BE2C (cell line): ENCODE results near the gene HRH4.

Experiments used
- DNase-seq: peaks from one replicate; pipeline ENCODE4 v3.0.0-alpha.2; 2020
- H3K27me3 ChIP-seq: fragments of 250-450 bp; sonication (Bioruptor Pico); 2 replicates; pipeline ENCODE4 v1.5.1; 2020; ENCODE audit warnings: mild to moderate bottlenecking
- H3K36me3 ChIP-seq: fragments of 250-450 bp; sonication (Bioruptor Pico); 2 replicates; pipeline ENCODE4 v1.5.1; 2020; ENCODE audit warnings: mild to moderate bottlenecking
- H3K4me1 ChIP-seq: fragments of 250-450 bp; sonication (Bioruptor Pico); 2 replicates; pipeline ENCODE4 v1.5.1; 2020
- H3K4me3 ChIP-seq: 2 replicates; pipeline ENCODE4 v1.5.1; 2011; ENCODE audit warnings: low read depth, low read length
- H3K9me3 ChIP-seq: fragments of 250-450 bp; sonication (Bioruptor Pico); 2 replicates; pipeline ENCODE4 v1.5.1; 2020
- CTCF ChIP-seq: IDR thresholded peaks from 2 replicates; pipeline ENCODE4 v1.5.1; 2012; ENCODE audit warnings: mild to moderate bottlenecking, low read depth, low read length

The HRH4 gene

GRCh38 chr18:24436939-24437338 is 23.5 kb upstream of the HRH4 start:
- no peak for TF ChIP-seq CTCF
- no peaks in the 10 kb centered on the region for H3K27me3 ChIP-seq
- DNase-seq = no peak
- no peaks in the 10 kb centered on the region for H3K4me1 ChIP-seq
- no peaks in the 10 kb centered on the region for H3K36me3 ChIP-seq
- no peaks in the 10 kb centered on the region for H3K9me3 ChIP-seq
- H3K4me3 ChIP-seq = no peak overlapping the region

DNA sequence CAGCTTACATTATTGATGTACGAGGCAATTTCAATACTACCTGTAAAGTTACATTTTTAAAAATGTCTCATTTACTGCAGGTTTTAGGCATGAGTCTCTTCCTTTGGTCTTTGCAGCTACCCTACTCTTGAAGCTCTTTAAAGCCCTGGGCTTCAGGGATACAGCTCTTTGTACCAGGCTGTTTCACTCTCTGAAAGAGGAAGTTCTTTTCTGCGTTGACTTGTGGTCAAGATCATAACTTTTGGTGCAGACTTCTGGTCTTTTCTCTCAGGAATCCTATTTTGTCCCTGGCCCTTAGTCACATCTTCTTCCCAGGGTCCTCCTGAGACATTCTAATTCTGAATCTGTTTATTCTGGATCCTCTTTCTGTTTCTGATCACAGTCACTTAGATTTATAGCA is 16.6 kb upstream of the HRH4 start:
- no peak for DNase-seq
- TF ChIP-seq CTCF = no peak
- H3K9me3 ChIP-seq = no peaks in the 10 kb centered on the region
- H3K4me3 ChIP-seq = no peak overlapping the region
- no peaks in the 10 kb centered on the region for H3K27me3 ChIP-seq
- H3K4me1 ChIP-seq = no peaks in the 10 kb centered on the region
- H3K36me3 ChIP-seq = no peaks in the 10 kb centered on the region

DNA sequence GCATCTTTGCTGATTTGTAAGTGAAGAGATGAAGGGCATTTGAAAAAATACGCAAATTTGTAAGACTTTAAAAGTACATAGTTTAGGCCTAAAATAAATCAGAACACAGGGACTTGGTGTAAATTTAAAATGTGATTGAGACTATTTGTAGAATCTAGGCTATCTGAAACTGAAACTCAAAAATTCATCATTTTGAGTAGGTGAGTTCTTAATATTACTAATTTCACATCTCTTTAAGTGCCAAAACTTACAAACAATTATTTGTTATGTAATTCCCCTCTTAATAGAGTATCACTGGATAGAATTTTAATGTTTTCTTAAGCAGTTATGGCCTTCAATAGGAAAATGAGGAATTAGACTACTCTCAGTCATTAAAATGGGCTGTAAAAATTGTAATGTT is 14.0 kb upstream of the HRH4 start:
- Histone ChIP-seq H3K9me3 (no peaks in the 10 kb centered on the region), H3K4me3 (no peak overlapping the region), H3K36me3 (no peaks in the 10 kb centered on the region), H3K4me1 (no peaks in the 10 kb centered on the region), H3K27me3 (no peaks in the 10 kb centered on the region)
- no peak for TF ChIP-seq CTCF
- no peak for DNase-seq

GRCh38 chr18:24446953-24447538 is 13.4 kb upstream of the HRH4 start:
- Histone ChIP-seq H3K36me3 (no peaks in the 10 kb centered on the region), H3K4me1 (no peaks in the 10 kb centered on the region), H3K27me3 (no peaks in the 10 kb centered on the region), H3K4me3 (no peak overlapping the region), H3K9me3 (no peaks in the 10 kb centered on the region)
- DNase-seq = no peak
- TF ChIP-seq CTCF = no peak

GRCh38 chr18:24447961-24448360 is 12.5 kb upstream of the HRH4 start:
- TF ChIP-seq CTCF = no peak
- Histone ChIP-seq H3K4me3 (no peak overlapping the region), H3K36me3 (no peaks in the 10 kb centered on the region), H3K9me3 (no peaks in the 10 kb centered on the region), H3K27me3 (no peaks in the 10 kb centered on the region), H3K4me1 (no peaks in the 10 kb centered on the region)
- no peak for DNase-seq

DNA sequence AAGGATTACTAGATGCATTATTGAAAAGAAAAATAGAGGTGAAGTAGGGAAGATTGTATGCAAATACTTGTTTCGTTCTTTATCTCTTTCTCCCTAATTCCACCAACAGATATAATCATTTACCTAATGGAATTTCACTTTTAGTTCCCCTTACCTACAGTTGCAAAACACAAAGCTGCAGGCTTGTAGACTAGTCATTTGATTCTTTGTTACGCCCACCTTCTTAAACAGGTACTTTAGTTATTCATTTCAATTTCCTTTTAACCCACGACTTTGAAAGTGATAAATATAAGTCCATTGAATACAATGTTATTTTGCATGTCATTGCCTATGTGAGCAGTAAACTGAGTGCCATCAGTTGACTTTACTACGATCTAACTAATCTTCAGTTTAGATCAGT is 3.9 kb upstream of the HRH4 start:
- Histone ChIP-seq H3K4me3 (no peak overlapping the region), H3K4me1 (no peaks in the 10 kb centered on the region), H3K36me3 (no peaks in the 10 kb centered on the region), H3K9me3 (no peaks in the 10 kb centered on the region), H3K27me3 (no peaks in the 10 kb centered on the region)
- DNase-seq = no peak
- no peak for TF ChIP-seq CTCF
